ENCODE results near the gene ANO1.

Gene ANO1

DNA sequence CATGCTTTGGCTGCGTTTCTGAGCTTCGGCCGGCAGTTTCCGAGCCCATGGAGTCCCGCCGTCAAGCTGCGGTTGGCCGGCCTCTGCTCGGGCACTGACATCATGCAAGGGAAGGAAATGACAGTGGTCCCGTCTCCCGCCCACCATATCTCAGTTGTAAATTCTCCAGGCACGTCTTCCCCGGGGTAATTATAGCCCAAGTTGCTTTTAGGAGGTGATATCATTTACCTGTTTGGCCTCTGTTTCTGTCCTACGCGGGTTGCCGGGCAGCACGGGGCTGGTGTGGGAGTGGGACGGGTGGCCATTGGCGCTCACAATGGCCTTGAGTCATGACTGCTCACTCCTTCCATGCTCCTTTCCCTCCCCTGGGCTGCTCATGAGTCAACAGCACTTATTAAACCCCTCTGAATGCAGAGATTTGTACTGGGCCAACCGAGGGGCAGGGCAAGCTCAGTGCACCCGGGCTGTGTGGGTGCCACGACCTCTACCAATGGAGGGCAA, 4.2 kb upstream of the ANO1 start:
- DNase-seq, result peak; percentile 7
- no peaks in the 10 kb centered on the region for H3K9me3 Mint-ChIP-seq
- H3K27ac Mint-ChIP-seq, result no peak overlapping the region
- peaks cover 6% of the 10 kb centered on the region for H3K4me1 Mint-ChIP-seq
- no peak overlapping the region for H3K4me3 Mint-ChIP-seq
- peak; percentile 40 for ATAC-seq
- no peaks in the 10 kb centered on the region for H3K36me3 Mint-ChIP-seq (ENCODE audit: low read depth)
- H3K27me3 Mint-ChIP-seq, result peaks cover 71% of the 10 kb centered on the region

DNA sequence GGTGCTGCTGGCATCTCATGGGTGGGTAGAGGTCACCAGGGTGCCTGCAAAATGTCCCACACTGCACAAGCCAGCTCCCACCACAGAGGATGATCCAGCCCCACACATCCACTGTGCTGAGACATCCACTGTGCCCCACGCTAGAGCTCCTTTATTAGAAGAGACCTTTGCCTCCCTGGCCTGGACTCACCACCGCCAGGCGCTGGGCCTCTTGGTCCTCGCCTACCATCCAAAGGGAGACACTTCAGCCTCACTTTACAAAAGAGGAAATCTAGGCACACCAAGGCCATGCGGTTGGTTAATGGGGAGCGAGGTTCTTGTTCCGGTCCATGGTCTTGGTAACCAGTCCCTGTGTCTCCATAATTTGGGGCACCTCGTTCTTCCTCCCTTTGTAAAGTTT, 3.4 kb upstream of the ANO1 start:
- no peak for DNase-seq
- Mint-ChIP-seq H3K27ac (no peak overlapping the region), H3K36me3 (ENCODE audit: low read depth) (no peaks in the 10 kb centered on the region), H3K4me1 (peaks cover 6% of the 10 kb centered on the region), H3K4me3 (no peak overlapping the region), H3K9me3 (no peaks in the 10 kb centered on the region), H3K27me3 (peaks cover 70% of the 10 kb centered on the region)
- ATAC-seq, result no peak

DNA sequence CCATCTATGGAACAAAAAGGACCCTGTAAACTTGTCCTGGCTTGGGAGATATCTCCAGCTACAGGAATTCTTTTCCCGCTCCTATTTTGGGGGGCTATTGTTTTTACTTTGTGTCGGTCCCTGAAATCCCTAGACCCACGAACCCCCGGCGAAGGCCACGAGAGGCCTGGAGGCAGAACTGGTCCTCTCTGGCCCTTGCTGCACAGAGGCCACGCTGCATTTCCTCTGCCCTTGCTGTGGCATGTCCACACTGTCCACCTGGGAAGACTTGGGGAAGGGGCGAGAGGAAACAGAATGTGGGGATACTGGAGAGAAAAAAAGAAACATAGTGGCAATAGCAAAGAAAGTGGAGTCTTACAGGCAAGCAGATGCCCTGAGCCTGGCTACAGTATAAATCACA, 2.3 kb upstream of the ANO1 start:
- H3K9me3 Mint-ChIP-seq, result no peaks in the 10 kb centered on the region
- ATAC-seq (no peak), DNase-seq (no peak)
- H3K4me3 Mint-ChIP-seq, result no peak overlapping the region
- H3K27me3 Mint-ChIP-seq, result peaks cover 68% of the 10 kb centered on the region
- no peaks in the 10 kb centered on the region for H3K36me3 Mint-ChIP-seq (ENCODE audit: low read depth)
- H3K4me1 Mint-ChIP-seq, result peaks cover 6% of the 10 kb centered on the region
- H3K27ac Mint-ChIP-seq, result no peak overlapping the region

DNA sequence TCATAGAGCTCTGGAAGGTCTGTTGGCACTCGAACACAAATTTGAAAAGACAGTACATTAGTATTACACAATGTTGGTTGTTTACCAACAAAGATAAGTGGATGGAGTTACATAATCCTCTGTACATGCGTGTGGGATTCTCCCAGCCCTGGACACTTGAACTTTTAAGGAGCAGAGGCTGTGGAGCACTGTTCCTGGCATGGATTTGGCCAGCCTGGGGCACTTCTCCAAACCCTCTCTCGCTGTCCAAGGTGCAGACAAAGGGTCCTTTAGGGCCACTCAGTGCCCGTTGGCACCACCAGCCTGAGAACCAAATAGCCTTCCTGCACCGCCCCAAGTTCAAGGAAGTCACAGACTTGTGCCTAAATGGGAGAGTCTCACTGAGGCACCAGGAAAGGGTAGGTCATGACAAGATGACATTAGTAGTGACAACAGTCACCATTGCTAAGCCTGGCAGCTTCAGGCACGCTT, 1.6 kb upstream of the ANO1 start:
- Mint-ChIP-seq H3K4me1 (peaks cover 6% of the 10 kb centered on the region), H3K4me3 (no peak overlapping the region), H3K9me3 (no peaks in the 10 kb centered on the region), H3K36me3 (ENCODE audit: low read depth) (no peaks in the 10 kb centered on the region), H3K27me3 (peaks cover 64% of the 10 kb centered on the region), H3K27ac (no peak overlapping the region)
- no peak for DNase-seq
- no peak for ATAC-seq

DNA sequence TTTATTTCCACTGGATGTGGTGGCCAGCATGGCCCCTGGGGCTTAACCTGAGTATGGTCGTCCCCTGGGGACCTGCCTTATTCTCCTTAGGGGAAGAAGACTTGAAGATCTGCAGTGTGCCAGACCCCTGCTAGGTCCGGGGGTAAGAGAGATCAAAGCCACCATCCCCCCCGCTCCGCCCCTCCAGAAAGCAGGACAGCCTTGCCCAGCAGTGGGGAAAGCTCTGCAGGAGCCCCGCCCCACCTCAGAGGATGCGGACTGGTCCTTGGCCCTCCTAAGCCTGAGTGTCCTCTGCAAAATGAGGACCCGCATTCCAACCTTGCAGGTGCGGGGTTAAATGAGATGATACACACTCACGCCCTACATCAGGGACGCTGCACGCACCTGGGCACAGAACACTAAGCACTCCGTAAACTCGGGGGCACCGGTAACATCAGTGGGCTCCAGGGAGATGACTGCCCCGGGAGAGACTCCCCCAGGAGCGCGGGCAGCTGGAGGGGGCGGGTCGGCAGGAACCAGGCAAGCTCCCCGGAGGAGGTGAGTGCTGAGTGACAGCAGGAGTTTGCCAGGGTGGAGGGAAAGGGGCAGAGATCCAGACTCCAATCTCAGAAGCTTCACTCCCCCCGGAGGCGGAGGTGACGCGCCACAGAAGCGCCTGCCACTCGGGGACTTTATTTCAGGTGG, 564 bp upstream of the ANO1 start:
- H3K27me3 Mint-ChIP-seq, result peaks cover 55% of the 10 kb centered on the region
- DNase-seq, result no peak
- H3K4me1 Mint-ChIP-seq, result peaks cover 6% of the 10 kb centered on the region
- ATAC-seq, result no peak
- no peak overlapping the region for H3K27ac Mint-ChIP-seq
- no peaks in the 10 kb centered on the region for H3K36me3 Mint-ChIP-seq (ENCODE audit: low read depth)
- H3K9me3 Mint-ChIP-seq, result no peaks in the 10 kb centered on the region
- H3K4me3 Mint-ChIP-seq, result no peak overlapping the region

DNA sequence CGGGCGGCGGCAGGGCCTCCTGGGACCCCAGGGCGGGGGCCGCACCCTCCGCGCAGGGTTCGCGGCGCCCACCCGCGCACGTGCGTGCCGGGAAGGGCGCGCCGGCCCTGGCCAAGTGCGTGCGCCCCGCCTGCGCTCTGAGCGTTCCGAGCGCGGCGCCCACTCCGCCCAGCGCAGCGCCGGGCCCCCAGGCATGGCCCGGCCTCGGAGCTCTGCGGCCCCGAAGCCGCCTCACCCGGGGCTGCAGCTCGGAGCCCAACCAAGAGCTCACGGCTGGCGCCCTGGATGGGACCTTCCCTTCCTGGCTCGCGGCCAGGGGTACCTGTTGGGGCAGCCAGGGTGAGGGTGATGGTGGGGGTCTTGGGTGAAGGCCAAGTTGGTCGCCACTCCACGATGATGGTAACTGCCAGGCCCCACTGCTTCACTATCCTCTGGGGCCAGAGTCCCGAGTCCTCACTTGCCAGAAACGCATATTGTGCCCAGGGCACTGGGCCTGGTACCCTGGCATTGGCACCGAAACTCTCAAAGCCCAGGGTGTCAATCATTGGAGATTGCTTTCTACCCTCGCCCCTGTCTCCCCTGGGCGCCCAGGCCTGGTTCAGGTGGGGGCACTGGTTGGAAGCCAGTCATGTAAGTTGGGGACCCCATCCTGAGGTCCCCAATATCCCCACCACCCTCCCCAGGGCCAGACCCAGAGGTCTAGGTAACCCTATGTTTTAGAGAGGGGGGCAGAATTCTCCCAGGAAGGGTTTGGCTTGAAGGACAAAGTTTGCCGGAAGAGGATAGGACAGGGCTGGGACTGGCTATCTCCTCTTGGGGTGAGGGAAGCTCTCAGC, 882 bp downstream of the ANO1 start:
- peaks cover under 1% of the 10 kb centered on the region for H3K4me1 Mint-ChIP-seq
- ATAC-seq, result no peak
- H3K36me3 Mint-ChIP-seq (ENCODE audit: low read depth), result no peaks in the 10 kb centered on the region
- no peak for DNase-seq
- no peaks in the 10 kb centered on the region for H3K9me3 Mint-ChIP-seq
- H3K27ac Mint-ChIP-seq, result no peak overlapping the region
- H3K4me3 Mint-ChIP-seq, result no peak overlapping the region
- peaks cover 42% of the 10 kb centered on the region for H3K27me3 Mint-ChIP-seq

DNA sequence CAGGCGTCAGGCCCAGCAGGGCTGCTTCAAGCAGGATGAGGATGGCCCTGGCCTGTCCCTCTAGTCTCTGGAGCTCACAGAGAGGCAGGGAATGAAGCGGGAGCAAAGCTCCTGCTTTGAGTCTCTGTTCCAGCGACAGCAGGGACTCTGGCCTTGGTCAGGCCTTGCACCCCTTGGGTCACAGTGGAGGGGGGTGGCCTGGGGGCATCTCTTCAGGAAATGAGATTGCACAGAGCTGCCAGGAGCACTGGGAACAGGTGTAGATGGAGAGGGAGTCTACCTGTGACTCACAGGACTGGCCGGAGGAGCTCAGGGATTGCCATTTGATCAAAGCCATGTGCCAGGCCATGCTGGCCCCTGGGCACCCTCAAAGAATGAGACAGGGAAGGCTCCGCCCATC, 1.6 kb downstream of the ANO1 start:
- Mint-ChIP-seq H3K36me3 (ENCODE audit: low read depth) (no peaks in the 10 kb centered on the region), H3K9me3 (no peaks in the 10 kb centered on the region), H3K27me3 (peaks cover 37% of the 10 kb centered on the region), H3K4me1 (no peaks in the 10 kb centered on the region), H3K27ac (no peak overlapping the region), H3K4me3 (no peak overlapping the region)
- DNase-seq (no peak), ATAC-seq (no peak)

DNA sequence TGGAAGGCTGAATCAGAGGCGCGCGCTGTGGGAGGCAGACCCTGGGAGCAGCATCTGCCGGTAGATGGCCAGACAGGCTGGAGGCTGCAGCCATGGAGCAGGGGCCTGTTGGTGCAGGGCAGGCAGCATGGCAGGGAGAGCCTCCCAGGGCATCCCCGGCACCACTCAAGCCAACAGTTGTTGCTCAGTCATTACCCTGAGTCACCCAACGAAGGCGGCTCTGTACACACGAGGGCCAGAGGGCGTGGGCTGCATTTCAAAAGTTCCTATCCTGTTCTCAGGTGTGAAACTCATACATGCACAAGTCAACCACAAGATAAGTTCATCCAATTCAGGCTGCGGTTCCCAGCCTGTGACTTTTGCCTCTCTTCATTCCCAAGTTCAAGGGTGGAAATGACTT, 2.6 kb downstream of the ANO1 start:
- no peaks in the 10 kb centered on the region for H3K36me3 Mint-ChIP-seq (ENCODE audit: low read depth)
- no peak overlapping the region for H3K4me3 Mint-ChIP-seq
- ATAC-seq (peak; percentile 26), DNase-seq (no peak)
- H3K27me3 Mint-ChIP-seq, result peaks cover 27% of the 10 kb centered on the region
- H3K9me3 Mint-ChIP-seq, result no peaks in the 10 kb centered on the region
- H3K27ac Mint-ChIP-seq, result no peak overlapping the region
- no peaks in the 10 kb centered on the region for H3K4me1 Mint-ChIP-seq

DNA sequence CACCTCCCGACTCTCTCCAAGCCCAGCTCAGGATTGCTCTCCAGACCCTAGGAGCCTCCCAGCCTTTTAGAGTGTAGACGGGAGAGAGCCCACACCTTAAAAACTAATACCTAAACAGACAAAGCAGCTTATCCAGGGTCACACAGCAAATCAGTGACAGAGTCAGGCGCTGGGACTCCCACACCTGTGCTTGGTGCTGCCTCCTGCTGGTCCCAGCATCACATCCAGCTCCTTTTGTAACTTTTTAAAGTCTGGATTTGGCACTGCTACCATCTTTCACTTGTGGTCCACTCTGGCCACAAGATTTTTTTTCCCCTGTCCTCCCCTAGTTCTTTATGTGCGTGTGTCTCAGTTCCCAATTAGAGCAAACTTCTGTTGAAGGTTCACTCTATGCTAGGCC, 4.7 kb downstream of the ANO1 start:
- Mint-ChIP-seq H3K9me3 (no peaks in the 10 kb centered on the region), H3K27ac (no peak overlapping the region), H3K4me1 (no peaks in the 10 kb centered on the region), H3K4me3 (no peak overlapping the region), H3K36me3 (ENCODE audit: low read depth) (no peaks in the 10 kb centered on the region), H3K27me3 (peaks cover 21% of the 10 kb centered on the region)
- no peak for DNase-seq
- no peak for ATAC-seq

DNA sequence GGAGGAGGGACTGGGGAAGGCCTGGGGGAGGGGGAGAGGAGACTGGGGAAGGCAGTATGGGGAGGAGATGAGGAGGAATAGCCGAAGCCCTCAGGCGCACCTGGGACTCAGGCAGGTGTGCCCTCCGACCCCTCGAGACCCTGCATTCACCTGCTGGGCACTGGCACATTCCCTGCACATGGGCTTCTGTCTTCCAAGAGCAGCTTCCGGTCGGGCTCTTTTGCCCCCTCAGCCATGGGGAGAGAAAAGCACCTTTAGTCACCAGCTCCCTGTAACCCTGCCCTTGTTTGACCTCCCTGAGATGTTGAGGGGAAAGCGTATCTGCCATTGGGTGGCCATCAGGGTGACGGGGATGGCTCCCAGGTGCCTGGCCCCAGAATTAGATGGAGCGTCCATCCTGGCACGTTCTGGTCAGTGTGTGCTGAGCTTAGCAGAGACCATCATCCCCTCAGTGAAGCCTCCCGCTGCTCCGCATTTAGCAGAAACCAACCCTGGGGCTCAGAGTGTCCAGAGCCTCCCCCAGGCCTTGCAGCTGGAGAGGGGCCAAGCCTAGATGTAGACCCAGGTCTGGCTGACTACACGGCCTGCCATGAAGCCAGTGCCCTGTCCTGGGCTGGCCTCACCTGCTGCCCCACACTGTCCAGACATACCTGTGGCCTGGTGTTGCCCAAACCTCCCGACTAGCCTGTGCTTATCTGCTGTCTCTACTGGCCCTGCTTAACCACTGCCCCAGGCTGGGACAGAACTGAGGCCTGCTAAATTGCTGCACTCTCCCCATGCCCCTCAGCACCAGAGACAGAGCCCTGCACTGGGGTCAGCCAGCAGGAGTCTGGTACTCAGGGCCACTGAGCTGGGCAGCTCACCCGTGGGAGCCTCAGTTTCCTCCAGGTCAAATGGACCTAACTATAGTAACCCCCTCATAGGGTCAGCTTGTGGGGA, 6.2 kb downstream of the ANO1 start:
- Mint-ChIP-seq H3K4me1 (no peaks in the 10 kb centered on the region), H3K4me3 (no peak overlapping the region), H3K27me3 (peaks cover 20% of the 10 kb centered on the region), H3K27ac (no peak overlapping the region), H3K9me3 (no peaks in the 10 kb centered on the region), H3K36me3 (ENCODE audit: low read depth) (no peaks in the 10 kb centered on the region)
- no peak for ATAC-seq
- no peak for DNase-seq

DNA sequence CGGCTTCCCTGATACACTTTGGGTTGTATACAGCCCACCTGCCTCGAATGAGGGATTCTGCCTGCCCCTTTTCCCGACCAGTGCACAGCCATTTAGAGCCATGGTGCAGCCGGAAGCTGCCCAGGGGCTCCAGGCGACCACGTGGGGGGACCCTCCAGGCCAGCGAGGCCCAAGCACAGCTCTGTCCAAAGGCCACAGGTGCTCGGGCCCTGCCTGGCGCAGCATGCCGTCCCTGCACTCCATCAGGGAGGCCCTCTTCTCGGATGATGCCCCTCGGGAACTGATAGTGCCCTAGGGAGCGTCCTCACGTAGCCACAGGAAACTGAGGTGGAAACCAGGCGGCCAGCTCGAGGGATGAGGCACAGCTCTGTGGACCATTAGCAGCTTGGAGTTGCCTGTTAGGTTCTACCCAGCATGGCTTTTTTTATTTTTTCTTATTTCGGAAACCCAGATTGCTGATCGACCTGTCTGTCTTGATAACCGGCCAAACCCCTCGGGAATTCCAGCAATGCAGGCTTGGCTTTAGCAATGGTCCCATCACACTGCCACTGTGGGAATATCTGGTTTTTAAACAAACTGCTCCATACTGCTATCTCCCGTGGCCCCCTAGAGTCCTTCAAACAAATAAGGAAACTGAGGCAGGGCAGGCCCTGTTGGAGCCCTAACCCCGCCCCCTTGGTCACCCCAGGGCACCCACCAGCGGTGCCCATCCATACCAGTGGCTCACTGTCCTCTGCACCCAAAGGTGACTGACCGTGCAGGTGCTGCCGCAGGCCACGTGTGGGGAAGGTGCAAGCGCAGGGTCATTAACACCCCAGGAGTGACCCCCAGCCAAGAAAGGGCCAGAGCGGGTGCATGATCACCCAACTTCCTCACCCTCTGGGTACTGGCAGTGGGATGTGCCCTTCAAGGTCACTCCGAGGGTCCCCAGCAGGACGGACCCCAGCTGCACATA, 8.0 kb downstream of the ANO1 start:
- Mint-ChIP-seq H3K4me1 (no peaks in the 10 kb centered on the region), H3K27me3 (peaks cover 14% of the 10 kb centered on the region), H3K9me3 (no peaks in the 10 kb centered on the region), H3K36me3 (ENCODE audit: low read depth) (no peaks in the 10 kb centered on the region), H3K4me3 (no peak overlapping the region), H3K27ac (no peak overlapping the region)
- ATAC-seq (no peak), DNase-seq (no peak)

DNA sequence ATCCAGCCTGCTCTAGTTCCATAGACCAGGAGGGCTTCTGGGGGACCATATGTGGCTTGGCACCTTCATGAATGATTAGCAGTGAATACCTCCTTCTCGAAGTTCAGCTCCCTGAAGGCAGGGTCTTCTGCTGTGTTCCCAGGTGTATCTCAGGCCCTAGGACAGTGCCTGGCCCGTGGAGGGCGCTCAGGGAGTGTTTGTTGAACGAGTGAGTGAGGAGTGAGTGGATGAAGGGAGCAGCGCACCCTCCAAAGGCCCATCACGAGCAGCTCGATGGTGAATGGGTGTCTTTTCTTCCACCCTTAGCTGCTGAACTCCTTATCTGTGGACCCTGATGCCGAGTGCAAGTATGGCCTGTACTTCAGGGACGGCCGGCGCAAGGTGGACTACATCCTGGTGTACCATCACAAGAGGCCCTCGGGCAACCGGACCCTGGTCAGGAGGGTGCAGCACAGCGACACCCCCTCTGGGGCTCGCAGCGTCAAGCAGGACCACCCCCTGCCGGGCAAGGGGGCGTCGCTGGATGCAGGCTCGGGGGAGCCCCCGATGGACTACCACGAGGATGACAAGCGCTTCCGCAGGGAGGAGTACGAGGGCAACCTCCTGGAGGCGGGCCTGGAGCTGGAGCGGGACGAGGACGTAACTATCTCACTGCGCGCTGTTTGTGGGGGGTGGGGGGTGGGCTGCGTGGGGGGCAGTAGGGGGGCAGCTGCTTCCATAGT, 9.5 kb downstream of the ANO1 start:
- H3K36me3 Mint-ChIP-seq (ENCODE audit: low read depth), result no peaks in the 10 kb centered on the region
- H3K9me3 Mint-ChIP-seq, result no peaks in the 10 kb centered on the region
- DNase-seq, result no peak

DNA sequence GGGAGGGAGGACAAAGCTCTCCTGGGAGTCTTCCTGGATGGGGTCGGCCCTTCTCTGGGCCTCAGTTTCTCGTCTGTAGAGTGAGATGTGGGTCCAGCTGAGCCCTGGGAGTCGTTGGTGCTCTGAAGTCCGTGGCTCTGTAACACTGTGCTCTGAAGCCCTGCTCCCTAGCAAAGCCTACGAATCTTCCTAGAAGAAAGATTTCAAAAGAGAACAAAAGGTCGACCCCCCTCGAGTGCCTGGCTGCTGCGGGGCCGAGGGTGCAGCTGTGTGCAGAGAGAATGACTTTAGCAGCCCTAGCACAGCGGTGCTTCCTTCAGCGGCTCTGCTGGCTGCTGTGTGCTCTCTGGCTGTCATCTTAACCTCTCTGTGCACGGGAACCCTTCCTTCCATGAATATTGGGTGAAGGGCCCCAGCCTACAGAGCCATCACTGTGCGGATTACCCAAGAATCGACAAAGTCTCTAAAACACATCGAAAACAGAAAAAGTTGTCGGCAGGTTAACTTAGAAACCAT, 10.7 kb downstream of the ANO1 start:
- no peak for DNase-seq
- Mint-ChIP-seq H3K4me1 (no peaks in the 10 kb centered on the region), H3K9me3 (no peaks in the 10 kb centered on the region), H3K27ac (no peak overlapping the region), H3K27me3 (peaks cover 14% of the 10 kb centered on the region), H3K36me3 (ENCODE audit: low read depth) (no peaks in the 10 kb centered on the region), H3K4me3 (no peak overlapping the region)
- ATAC-seq, result no peak

More for the DNA sequence above, 9.5 kb downstream of the ANO1 start:
- Mint-ChIP-seq H3K27ac (no peak overlapping the region), H3K4me1 (no peaks in the 10 kb centered on the region), H3K4me3 (no peak overlapping the region), H3K27me3 (peaks cover 14% of the 10 kb centered on the region)
- ATAC-seq, result no peak

Data from activated naive CD8-positive, alpha-beta T cell treated with anti-CD3 and anti-CD28 coated beads, Interleukin-2, amount 50 U/mL, for 24 hours (primary cell).